GM12892 (cell line): ENCODE results near the gene SH3TC1.

Source experiments
- POLR2A ChIP-seq: IDR thresholded peaks from 2 replicates; pipeline ENCODE4 v1.6.1; 2011; ENCODE audit warnings: low read depth, low read length, control low read depth
- POLR2AphosphoS5 ChIP-seq: IDR thresholded peaks from 2 replicates; pipeline ENCODE4 v1.6.1; 2011; ENCODE audit warnings: low read depth, low read length, control low read depth
- TAF1 ChIP-seq: IDR thresholded peaks from 2 replicates; pipeline ENCODE4 v1.6.1; 2011; ENCODE audit warnings: low read depth, mild to moderate bottlenecking, control low read depth, low read length, borderline replicate concordance

DNA sequence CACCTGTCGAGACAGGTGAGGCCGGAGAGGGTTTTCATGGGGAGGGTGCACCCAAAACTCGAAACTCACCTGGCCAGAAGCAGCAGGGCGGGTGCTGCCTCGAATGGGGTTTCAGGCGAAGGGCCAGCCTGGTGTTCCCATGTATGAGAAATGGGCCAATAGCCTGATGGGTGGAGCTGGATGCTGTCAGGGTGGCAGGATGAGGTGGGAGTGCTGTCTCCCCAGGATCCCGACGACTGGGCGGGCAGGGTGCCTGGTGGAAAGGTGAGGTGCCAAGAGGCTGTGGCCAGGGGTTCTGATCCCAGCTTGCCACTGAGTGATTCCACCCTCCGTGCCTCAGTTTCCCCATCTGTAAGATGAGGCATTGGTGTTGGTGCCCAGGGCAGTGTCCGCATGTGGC is 16.8 kb upstream of the SH3TC1 start:
- TF ChIP-seq POLR2A (no peak), TAF1 (no peak), POLR2AphosphoS5 (no peak)
